Measurements from ENCODE around the gene MAPT. TPM values are rescaled to one million over a fixed set of nuclear protein-coding genes. Genes with fewer than 3 reads are reported as not detected.

Gene MAPT
- total and polyA plus RNA-seq, 2 experiments from 2014 or later = 0.37 to 0.71 TPM

DNA sequence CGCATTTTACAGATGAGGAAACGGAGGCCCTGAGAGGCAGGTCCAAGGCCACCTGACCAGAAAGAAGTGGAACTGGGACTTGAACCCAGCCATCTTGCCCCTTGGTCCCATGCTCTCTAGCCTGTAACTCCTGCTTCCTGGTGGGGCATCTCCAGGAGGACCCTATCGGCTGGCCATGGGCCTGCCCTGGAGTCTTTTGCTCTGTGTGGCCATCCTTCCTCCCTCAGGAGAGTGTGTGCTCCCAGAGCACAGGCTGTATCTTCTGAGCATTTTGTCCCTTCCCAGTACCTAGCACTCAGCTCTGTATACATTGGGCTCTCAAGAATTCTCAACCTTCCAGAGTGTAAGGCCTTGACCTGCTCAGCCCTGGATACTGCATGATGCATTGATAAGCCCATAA is 76.3 kb downstream of the MAPT start:
- no peak overlapping the region for H3K4me3 ChIP-seq
- no peak overlapping the region for H3K27ac ChIP-seq
- H3K4me2 ChIP-seq = no peak overlapping the region
- no peaks in the 10 kb centered on the region for H3K36me3 ChIP-seq (replicated peaks; ENCODE audit: insufficient read depth, low read depth)
- H2AFZ ChIP-seq = no peak overlapping the region
- no peaks in the 10 kb centered on the region for H4K20me1 ChIP-seq (ENCODE audit: insufficient read depth, poor library complexity, severe bottlenecking)
- WGBS (ENCODE audit: low lambda C conversion rate, missing lambda C conversion rate) = 96% methylated on average over 3 of the region's 3 CpGs
- no peak for TF ChIP-seq EZH2phosphoT487 (IDR thresholded peaks at IDR 0.05; ENCODE audit: low read depth, severe bottlenecking, unreplicated experiment)
- TF ChIP-seq, protein P1, sequence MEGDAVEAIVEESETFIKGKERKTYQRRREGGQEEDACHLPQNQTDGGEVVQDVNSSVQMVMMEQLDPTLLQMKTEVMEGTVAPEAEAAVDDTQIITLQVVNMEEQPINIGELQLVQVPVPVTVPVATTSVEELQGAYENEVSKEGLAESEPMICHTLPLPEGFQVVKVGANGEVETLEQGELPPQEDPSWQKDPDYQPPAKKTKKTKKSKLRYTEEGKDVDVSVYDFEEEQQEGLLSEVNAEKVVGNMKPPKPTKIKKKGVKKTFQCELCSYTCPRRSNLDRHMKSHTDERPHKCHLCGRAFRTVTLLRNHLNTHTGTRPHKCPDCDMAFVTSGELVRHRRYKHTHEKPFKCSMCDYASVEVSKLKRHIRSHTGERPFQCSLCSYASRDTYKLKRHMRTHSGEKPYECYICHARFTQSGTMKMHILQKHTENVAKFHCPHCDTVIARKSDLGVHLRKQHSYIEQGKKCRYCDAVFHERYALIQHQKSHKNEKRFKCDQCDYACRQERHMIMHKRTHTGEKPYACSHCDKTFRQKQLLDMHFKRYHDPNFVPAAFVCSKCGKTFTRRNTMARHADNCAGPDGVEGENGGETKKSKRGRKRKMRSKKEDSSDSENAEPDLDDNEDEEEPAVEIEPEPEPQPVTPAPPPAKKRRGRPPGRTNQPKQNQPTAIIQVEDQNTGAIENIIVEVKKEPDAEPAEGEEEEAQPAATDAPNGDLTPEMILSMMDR (IDR thresholded peaks at IDR 0.05; ENCODE audit: poor library complexity) = no peak
- no peak for TF ChIP-seq EZH2 (IDR thresholded peaks at IDR 0.05; ENCODE audit: borderline replicate concordance)
- H3K9me3 ChIP-seq (ENCODE audit: low read depth) = no peaks in the 10 kb centered on the region
- H3K9me2 ChIP-seq (replicated peaks; ENCODE audit: insufficient read depth) = no peaks in the 10 kb centered on the region
- H3K4me1 ChIP-seq (ENCODE audit: insufficient read depth) = no peaks in the 10 kb centered on the region
- H3K27me3 ChIP-seq = peaks cover 12% of the 10 kb centered on the region
- DNase-seq (ENCODE audit: low spot score) = no peak
- no peaks in the 10 kb centered on the region for H3K79me2 ChIP-seq

DNA sequence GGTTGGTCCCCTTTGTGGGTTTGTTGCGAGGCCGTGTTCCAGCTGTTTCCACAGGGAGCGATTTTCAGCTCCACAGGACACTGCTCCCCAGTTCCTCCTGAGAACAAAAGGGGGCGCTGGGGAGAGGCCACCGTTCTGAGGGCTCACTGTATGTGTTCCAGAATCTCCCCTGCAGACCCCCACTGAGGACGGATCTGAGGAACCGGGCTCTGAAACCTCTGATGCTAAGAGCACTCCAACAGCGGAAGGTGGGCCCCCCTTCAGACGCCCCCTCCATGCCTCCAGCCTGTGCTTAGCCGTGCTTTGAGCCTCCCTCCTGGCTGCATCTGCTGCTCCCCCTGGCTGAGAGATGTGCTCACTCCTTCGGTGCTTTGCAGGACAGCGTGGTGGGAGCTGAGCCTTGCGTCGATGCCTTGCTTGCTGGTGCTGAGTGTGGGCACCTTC is 77.4 kb downstream of the MAPT start:
- 54% methylated on average over 12 of the region's 14 CpGs for WGBS (ENCODE audit: low lambda C conversion rate, missing lambda C conversion rate)

DNA sequence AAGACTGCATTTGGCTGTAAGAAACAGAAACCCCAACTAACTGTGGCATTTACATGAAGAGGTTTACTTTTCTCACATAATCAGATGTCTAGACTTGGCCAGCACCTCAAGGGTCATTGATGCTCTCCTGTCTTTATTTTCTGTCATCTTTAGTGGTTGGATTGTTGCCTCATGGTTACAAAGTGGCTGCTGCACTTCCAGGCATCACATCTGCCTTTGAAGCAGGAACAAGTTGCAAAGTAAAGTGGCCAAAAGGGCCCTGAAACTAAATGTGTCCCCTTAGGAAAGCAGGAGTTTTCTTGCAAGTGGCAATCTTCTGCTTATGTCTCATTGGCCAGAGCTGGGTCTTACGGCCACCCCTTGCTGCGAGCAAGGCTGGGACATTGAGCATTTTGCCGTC is 78.2 kb downstream of the MAPT start:
- no peaks in the 10 kb centered on the region for H3K27me3 ChIP-seq
- no peaks in the 10 kb centered on the region for H3K36me3 ChIP-seq (replicated peaks; ENCODE audit: insufficient read depth, low read depth)
- no peaks in the 10 kb centered on the region for H3K9me2 ChIP-seq (replicated peaks; ENCODE audit: insufficient read depth)
- no peaks in the 10 kb centered on the region for H4K20me1 ChIP-seq (ENCODE audit: insufficient read depth, poor library complexity, severe bottlenecking)
- WGBS (ENCODE audit: low lambda C conversion rate, missing lambda C conversion rate) = 89% methylated on average over 3 of the region's 3 CpGs
- H3K79me2 ChIP-seq = no peaks in the 10 kb centered on the region
- H2AFZ ChIP-seq = no peak overlapping the region
- no peak overlapping the region for H3K4me3 ChIP-seq
- TF ChIP-seq EZH2phosphoT487 (IDR thresholded peaks at IDR 0.05; ENCODE audit: low read depth, severe bottlenecking, unreplicated experiment) = no peak
- TF ChIP-seq, protein P1 (IDR thresholded peaks at IDR 0.05; ENCODE audit: poor library complexity) = no peak
- TF ChIP-seq EZH2 (IDR thresholded peaks at IDR 0.05; ENCODE audit: borderline replicate concordance) = no peak
- H3K4me1 ChIP-seq (ENCODE audit: insufficient read depth) = no peaks in the 10 kb centered on the region
- no peaks in the 10 kb centered on the region for H3K9me3 ChIP-seq (ENCODE audit: low read depth)
- H3K27ac ChIP-seq = no peak overlapping the region
- no peak overlapping the region for H3K4me2 ChIP-seq
- DNase-seq (ENCODE audit: low spot score) = no peak

More for the DNA sequence above, 77.4 kb downstream of the MAPT start:
- no peak for DNase-seq (ENCODE audit: low spot score)
- Histone ChIP-seq H3K79me2 (no peaks in the 10 kb centered on the region), H3K36me3 (replicated peaks; ENCODE audit: insufficient read depth, low read depth) (no peaks in the 10 kb centered on the region), H3K9me2 (replicated peaks; ENCODE audit: insufficient read depth) (no peaks in the 10 kb centered on the region), H3K4me3 (no peak overlapping the region), H2AFZ (no peak overlapping the region), H3K4me2 (no peak overlapping the region), H4K20me1 (ENCODE audit: insufficient read depth, poor library complexity, severe bottlenecking) (no peaks in the 10 kb centered on the region), H3K4me1 (ENCODE audit: insufficient read depth) (no peaks in the 10 kb centered on the region), H3K27me3 (peaks cover 4% of the 10 kb centered on the region), H3K9me3 (ENCODE audit: low read depth) (no peaks in the 10 kb centered on the region), H3K27ac (no peak overlapping the region)
- TF ChIP-seq, protein P1 (IDR thresholded peaks at IDR 0.05; ENCODE audit: poor library complexity) = no peak
- TF ChIP-seq EZH2phosphoT487 (IDR thresholded peaks at IDR 0.05; ENCODE audit: low read depth, severe bottlenecking, unreplicated experiment) (no peak), EZH2 (IDR thresholded peaks at IDR 0.05; ENCODE audit: borderline replicate concordance) (no peak)
